Mesenchymal stem cell (in vitro differentiated cells and primary cell): ENCODE results near the gene EIF2D.
A peak's percentile ranks its signal among the peaks of the same experiment; 100 is the strongest.

Experiments
- DNase-seq: peaks from one replicate; pipeline ENCODE4 v3.0.0-alpha.2; 2013
- H2AFZ ChIP-seq: one replicate; pipeline ENCODE4 v1.6.1; 2013; ENCODE audit warnings: low read depth, mild to moderate bottlenecking, control low read depth, inconsistent platforms, low read length, moderate library complexity
- H2AK5ac ChIP-seq: 2 replicates; pipeline ENCODE4 v1.6.1; 2013; ENCODE audit warnings: low read length, moderate library complexity, mild to moderate bottlenecking, inconsistent platforms; ENCODE audit not compliant: severe bottlenecking
- H2BK120ac ChIP-seq: one replicate; pipeline ENCODE4 v1.6.1; 2013; ENCODE audit warnings: low read depth, mild to moderate bottlenecking, inconsistent platforms, low read length, moderate library complexity
- H2BK12ac ChIP-seq, 2 experiments: one replicate each; pipeline ENCODE4 v1.6.1; 2013; ENCODE audit warnings: inconsistent platforms in 2 of 2, low read length in 2 of 2, mild to moderate bottlenecking in 2 of 2, moderate library complexity in 2 of 2, control low read depth in 1 of 2
- H2BK15ac ChIP-seq: one replicate; pipeline ENCODE4 v1.6.1; 2013; ENCODE audit warnings: mild to moderate bottlenecking, low read depth, inconsistent platforms; ENCODE audit not compliant: poor library complexity, severe bottlenecking
- H2BK5ac ChIP-seq: 2 replicates; pipeline ENCODE4 v1.6.1; 2013; ENCODE audit warnings: low read depth, mild to moderate bottlenecking, low read length, control low read depth, inconsistent platforms; ENCODE audit not compliant: poor library complexity, severe bottlenecking
- H3K14ac ChIP-seq, 2 experiments: one replicate each; pipeline ENCODE4 v1.6.1; 2013; ENCODE audit warnings: inconsistent platforms in 2 of 2, low read length in 2 of 2, control low read depth in 1 of 2, mild to moderate bottlenecking in 1 of 2, moderate library complexity in 1 of 2
- H3K18ac ChIP-seq, 2 experiments: one replicate each; pipeline ENCODE4 v1.6.1; 2013; ENCODE audit warnings: inconsistent platforms in 2 of 2, low read length in 2 of 2, control low read depth in 1 of 2, low read depth in 1 of 2, mild to moderate bottlenecking in 1 of 2
- H3K23ac ChIP-seq, 2 experiments: one replicate each; pipeline ENCODE4 v1.6.1; 2013; ENCODE audit warnings: inconsistent platforms in 2 of 2, low read length in 2 of 2, mild to moderate bottlenecking in 2 of 2, moderate library complexity in 2 of 2, control low read depth in 1 of 2
- H3K27ac ChIP-seq: 2 replicates; pipeline ENCODE4 v1.5.1; 2013; ENCODE audit warnings: mild to moderate bottlenecking, moderate library complexity, low read length, control low read depth, inconsistent platforms; ENCODE audit not compliant: poor library complexity, severe bottlenecking
- H3K27me3 ChIP-seq, 2 experiments: 2 replicates each; pipeline versions ENCODE4 v1.6.1 to v1.7.0; 2013; ENCODE audit warnings: low read length in 2 of 2, mild to moderate bottlenecking in 2 of 2, moderate library complexity in 2 of 2, control low read depth in 1 of 2, inconsistent platforms in 1 of 2; ENCODE audit not compliant: control insufficient read depth in 1 of 2, insufficient read depth in 1 of 2
- H3K36me3 ChIP-seq, 2 experiments: 2 replicates each; pipeline versions ENCODE4 v1.6.1 to v1.7.0; 2013; ENCODE audit warnings: low read length in 2 of 2, control low read depth in 1 of 2, inconsistent platforms in 1 of 2, low read depth in 1 of 2, mild to moderate bottlenecking in 1 of 2; ENCODE audit not compliant: insufficient read depth in 2 of 2, control insufficient read depth in 1 of 2
- H3K4ac ChIP-seq, 2 experiments: one replicate each; pipeline ENCODE4 v1.6.1; 2013; ENCODE audit warnings: inconsistent platforms in 2 of 2, low read length in 2 of 2, mild to moderate bottlenecking in 2 of 2, moderate library complexity in 2 of 2, control low read depth in 1 of 2, low read depth in 1 of 2
- H3K4me1 ChIP-seq: 2 replicates; pipeline ENCODE4 v1.6.1; 2013; ENCODE audit warnings: low read depth, low read length, control low read depth; ENCODE audit not compliant: control insufficient read depth, insufficient read depth
- H3K4me2 ChIP-seq: 2 replicates; pipeline ENCODE4 v1.6.1; 2013; ENCODE audit warnings: low read length, mild to moderate bottlenecking, inconsistent platforms; ENCODE audit not compliant: poor library complexity, severe bottlenecking
- H3K4me3 ChIP-seq, 2 experiments: 2 replicates each; pipeline versions ENCODE4 v1.5.1 to v1.7.0; 2013; ENCODE audit warnings: low read length in 2 of 2, mild to moderate bottlenecking in 2 of 2, control low read depth in 1 of 2, low read depth in 1 of 2; ENCODE audit not compliant: insufficient read depth in 1 of 2
- H3K79me1 ChIP-seq: replicated peaks from 2 replicates; pipeline ENCODE4 v1.6.1; 2013; ENCODE audit warnings: mild to moderate bottlenecking, control low read depth, low read length, inconsistent platforms; ENCODE audit not compliant: poor library complexity, severe bottlenecking
- H3K9ac ChIP-seq: 2 replicates; pipeline ENCODE4 v1.7.0; 2013; ENCODE audit warnings: mild to moderate bottlenecking, low read length, moderate library complexity
- H3K9me3 ChIP-seq: 2 replicates; pipeline ENCODE4 v1.7.0; 2013; ENCODE audit warnings: mild to moderate bottlenecking, low read length; ENCODE audit not compliant: control insufficient read depth
- H4K8ac ChIP-seq: one replicate; pipeline ENCODE4 v1.6.1; 2013; ENCODE audit warnings: inconsistent platforms, mild to moderate bottlenecking, low read length, moderate library complexity
- H4K91ac ChIP-seq: one replicate; pipeline ENCODE4 v1.6.1; 2013; ENCODE audit warnings: mild to moderate bottlenecking, low read length, inconsistent platforms
- WGBS: methylation state at CpG from one replicate; pipeline ENCODE4 v1.1.7; 2013; ENCODE audit warnings: mixed read lengths; 5-methylcytosine and 5-hydroxymethylcytosine counted together

The EIF2D gene

GRCh38 chr1:206550446-206550845, 61.8 kb downstream of the EIF2D start:
- no peak overlapping the region for H2AFZ ChIP-seq
- H2BK15ac ChIP-seq, result no peak overlapping the region
- no peak overlapping the region for H2BK5ac ChIP-seq
- peaks cover 0 to 67% of the 10 kb centered on the region in 2 experiments for H3K27me3 ChIP-seq
- no peak overlapping the region for H2AK5ac ChIP-seq
- 88% methylated on average over 1 of the region's 2 CpGs for WGBS
- H2BK12ac ChIP-seq, result no peak overlapping the region
- no peak overlapping the region for H3K14ac ChIP-seq
- no peak overlapping the region for H3K4me2 ChIP-seq
- H3K9me3 ChIP-seq, result no peaks in the 10 kb centered on the region
- no peak overlapping the region for H3K4me3 ChIP-seq
- H2BK120ac ChIP-seq, result no peak overlapping the region
- H4K8ac ChIP-seq, result no peak overlapping the region
- no peaks in the 10 kb centered on the region for H3K4me1 ChIP-seq
- no peak overlapping the region for H3K18ac ChIP-seq
- H4K91ac ChIP-seq, result no peak overlapping the region
- no peaks in the 10 kb centered on the region for H3K79me1 ChIP-seq
- H3K23ac ChIP-seq, result no peak overlapping the region
- H3K9ac ChIP-seq, result no peak overlapping the region
- H3K27ac ChIP-seq, result no peak overlapping the region
- no peaks in the 10 kb centered on the region for H3K36me3 ChIP-seq
- peak; percentile 61 for DNase-seq
- H3K4ac ChIP-seq, result no peak overlapping the region

GRCh38 chr1:206547104-206547503, 65.2 kb downstream of the EIF2D start:
- Histone ChIP-seq H2BK120ac (no peak overlapping the region), H3K4me3 (no peak overlapping the region), H2AK5ac (no peak overlapping the region), H2BK12ac (no peak overlapping the region), H3K79me1 (no peaks in the 10 kb centered on the region), H2AFZ (no peak overlapping the region), H3K9ac (no peak overlapping the region), H3K14ac (no peak overlapping the region), H3K36me3 (no peaks in the 10 kb centered on the region), H3K4me1 (no peaks in the 10 kb centered on the region), H4K91ac (no peak overlapping the region), H2BK5ac (no peak overlapping the region), H4K8ac (no peak overlapping the region), H3K9me3 (no peaks in the 10 kb centered on the region), H3K4ac (no peak overlapping the region), H3K18ac (no peak overlapping the region), H3K27ac (no peak overlapping the region), H3K27me3 (peaks cover 0 to 38% of the 10 kb centered on the region in 2 experiments), H3K23ac (no peak overlapping the region), H2BK15ac (no peak overlapping the region), H3K4me2 (no peak overlapping the region)
- DNase-seq, result no peak
- WGBS, result 86% methylated on average over 7 of the region's 7 CpGs

GRCh38 chr1:206545351-206545750, 66.9 kb downstream of the EIF2D start:
- WGBS, result 100% methylated on average over 1 of the region's 1 CpG
- Histone ChIP-seq H2BK15ac (no peak overlapping the region), H2AFZ (no peak overlapping the region), H2AK5ac (no peak overlapping the region), H3K23ac (no peak overlapping the region), H3K27ac (no peak overlapping the region), H3K14ac (no peak overlapping the region), H4K8ac (no peak overlapping the region), H3K4me1 (no peaks in the 10 kb centered on the region), H3K9me3 (no peaks in the 10 kb centered on the region), H2BK12ac (no peak overlapping the region), H3K4me2 (no peak overlapping the region), H3K4ac (no peak overlapping the region), H3K9ac (no peak overlapping the region), H2BK5ac (no peak overlapping the region), H3K18ac (no peak overlapping the region), H3K27me3 (peaks cover 0 to 21% of the 10 kb centered on the region in 2 experiments), H3K4me3 (no peak overlapping the region), H2BK120ac (no peak overlapping the region), H3K36me3 (no peaks in the 10 kb centered on the region), H3K79me1 (no peaks in the 10 kb centered on the region), H4K91ac (no peak overlapping the region)
- DNase-seq, result no peak

DNA sequence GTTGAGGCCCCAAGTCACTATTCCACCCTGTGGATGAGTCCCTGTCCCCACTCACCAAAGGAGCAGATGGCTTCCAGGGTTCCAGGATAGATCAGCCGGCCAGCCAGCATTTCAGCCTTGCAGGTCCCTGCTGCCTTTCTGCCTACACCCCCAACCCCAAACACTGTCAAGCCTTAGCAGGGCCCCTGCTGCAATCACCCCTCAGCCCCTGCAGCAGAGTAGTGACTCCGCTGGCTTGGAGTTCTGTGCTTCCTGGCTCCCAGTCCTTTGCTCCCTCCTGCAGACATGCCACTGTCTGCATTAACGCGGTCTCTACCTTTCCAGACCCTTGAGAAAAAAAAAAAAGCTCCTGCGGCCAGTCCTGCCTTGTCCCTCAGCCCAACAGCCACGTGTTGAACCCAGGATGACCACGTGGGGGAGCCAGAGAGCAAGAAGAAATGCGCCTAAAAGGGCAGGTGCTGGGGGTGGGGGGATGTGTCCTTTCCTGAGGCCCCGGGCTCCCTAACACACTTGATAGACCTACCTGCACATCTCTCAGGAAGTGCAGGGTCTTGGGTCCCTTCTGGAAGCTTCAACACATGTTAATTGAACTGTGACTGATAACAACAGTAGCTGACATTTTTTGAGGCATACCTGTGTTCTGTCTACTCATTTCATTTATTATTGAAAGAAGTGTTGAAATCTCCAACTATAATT, 67.6 kb downstream of the EIF2D start:
- H2BK5ac ChIP-seq, result no peak overlapping the region
- H3K4me2 ChIP-seq, result no peak overlapping the region
- no peak overlapping the region for H4K8ac ChIP-seq
- no peak overlapping the region for H2BK15ac ChIP-seq
- H3K79me1 ChIP-seq, result no peaks in the 10 kb centered on the region
- no peak overlapping the region for H3K23ac ChIP-seq
- H2AFZ ChIP-seq, result no peak overlapping the region
- no peak overlapping the region for H3K18ac ChIP-seq
- H3K9me3 ChIP-seq, result no peaks in the 10 kb centered on the region
- H2BK120ac ChIP-seq, result no peak overlapping the region
- H3K36me3 ChIP-seq, result no peaks in the 10 kb centered on the region
- no peak overlapping the region for H2AK5ac ChIP-seq
- no peak overlapping the region for H3K4ac ChIP-seq
- no peak overlapping the region for H3K4me3 ChIP-seq
- no peak overlapping the region for H3K14ac ChIP-seq
- H3K4me1 ChIP-seq, result no peaks in the 10 kb centered on the region
- peak; percentile 61 for DNase-seq
- no peak overlapping the region for H3K9ac ChIP-seq
- H2BK12ac ChIP-seq, result no peak overlapping the region
- H4K91ac ChIP-seq, result no peak overlapping the region
- 4% methylated on average over 8 of the region's 9 CpGs for WGBS
- peaks cover 0 to 16% of the 10 kb centered on the region in 2 experiments for H3K27me3 ChIP-seq
- H3K27ac ChIP-seq, result no peak overlapping the region
